CD14-positive monocyte (primary cell): ENCODE data around the gene ZNF823. TPM values are rescaled to one million over a fixed set of nuclear protein-coding genes. Genes with fewer than 3 reads are reported as not detected.

ENCODE experiments used
- DNase-seq, 3 donors: peaks; one replicate each; pipeline ENCODE4 v3.0.0-alpha.2; 2011 to 2022
- H2AFZ ChIP-seq: 2 replicates; pipeline ENCODE4 v1.6.0; 2012; ENCODE audit warnings: mild to moderate bottlenecking, low read depth, low read length, inconsistent platforms; ENCODE audit not compliant: insufficient read depth, poor library complexity, severe bottlenecking
- H3K27ac ChIP-seq, 2 donors: 1 replicate in 1 of 2; 2 replicates in 1 of 2; pipeline ENCODE4 v1.5.1; 2012 to 2013; ENCODE audit warnings: low read length in 2 of 2, control low read depth in 1 of 2, inconsistent platforms in 1 of 2, low read depth in 1 of 2, mild to moderate bottlenecking in 1 of 2
- H3K27me3 ChIP-seq, 2 donors: one replicate each; pipeline versions ENCODE4 v1.6.0 to v1.6.1; 2011 to 2013; ENCODE audit warnings: low read length in 2 of 2; ENCODE audit not compliant: control insufficient read depth in 2 of 2, insufficient read depth in 2 of 2
- H3K36me3 ChIP-seq, 2 donors: replicated peaks in 1 of 2; 1 replicate in 1 of 2; 2 replicates in 1 of 2; pipeline versions ENCODE4 v1.5.1 to v1.6.1; 2012 to 2013; ENCODE audit warnings: low read length in 2 of 2, control low read depth in 1 of 2, inconsistent platforms in 1 of 2, mild to moderate bottlenecking in 1 of 2; ENCODE audit not compliant: insufficient read depth in 2 of 2, control insufficient read depth in 1 of 2
- H3K4me1 ChIP-seq, 2 donors: 1 replicate in 1 of 2; 2 replicates in 1 of 2; pipeline versions ENCODE4 v1.5.1 to v1.6.1; 2012 to 2013; ENCODE audit warnings: low read length in 2 of 2, control low read depth in 1 of 2, inconsistent platforms in 1 of 2, mild to moderate bottlenecking in 1 of 2, moderate library complexity in 1 of 2; ENCODE audit not compliant: insufficient read depth in 2 of 2, control insufficient read depth in 1 of 2
- H3K4me2 ChIP-seq: replicated peaks from 2 replicates; pipeline ENCODE3; 2012; ENCODE audit warnings: low read length, moderate library complexity, mild to moderate bottlenecking; ENCODE audit not compliant: poor library complexity, severe bottlenecking; ENCODE audit errors: extremely low read depth
- H3K4me3 ChIP-seq, 3 experiments: fragments of 200-600 bp in 1 of 3; sonication (generic) in 1 of 3; replicated peaks in 1 of 3; 1 replicate in 2 of 3; 2 replicates in 1 of 3; pipeline ENCODE4 v1.5.1; 2011 to 2013; ENCODE audit warnings: low read length in 3 of 3, mild to moderate bottlenecking in 3 of 3, control low read depth in 2 of 3, low read depth in 2 of 3, inconsistent platforms in 1 of 3, moderate library complexity in 1 of 3
- H3K79me2 ChIP-seq: 2 replicates; pipeline ENCODE4 v1.6.0; 2012; ENCODE audit warnings: mild to moderate bottlenecking, control low read depth, inconsistent platforms, low read length, moderate library complexity; ENCODE audit not compliant: insufficient read depth
- H3K9ac ChIP-seq: 2 replicates; pipeline ENCODE4 v1.6.0; 2017; ENCODE audit warnings: low read length, mild to moderate bottlenecking; ENCODE audit not compliant: insufficient read depth, poor library complexity, severe bottlenecking
- H3K9me3 ChIP-seq, 2 donors: replicated peaks in 1 of 2; 1 replicate in 1 of 2; 2 replicates in 1 of 2; pipeline versions ENCODE4 v1.5.1 to v1.6.1; 2012 to 2013; ENCODE audit warnings: low read length in 2 of 2, control low read depth in 1 of 2; ENCODE audit not compliant: control insufficient read depth in 1 of 2, insufficient read depth in 1 of 2
- H4K20me1 ChIP-seq: 2 replicates; pipeline ENCODE4 v1.6.0; 2012; ENCODE audit warnings: mild to moderate bottlenecking, low read length, control low read depth, moderate library complexity; ENCODE audit not compliant: insufficient read depth
- H3K27ac Mint-ChIP-seq, 7 donors: one replicate each; pipeline ENCODE4 v1.8.0; 2020; ENCODE audit warnings: mild to moderate bottlenecking in 7 of 7, mixed read lengths in 7 of 7, moderate library complexity in 6 of 7, inconsistent platforms in 2 of 7
- H3K27me3 Mint-ChIP-seq, 3 donors: one replicate each; pipeline ENCODE4 v1.8.0; 2021 to 2022; ENCODE audit warnings: low read depth in 3 of 3, mild to moderate bottlenecking in 3 of 3, mixed read lengths in 3 of 3, moderate library complexity in 3 of 3, inconsistent platforms in 1 of 3
- H3K36me3 Mint-ChIP-seq, 2 donors: one replicate each; pipeline ENCODE4 v1.8.0; 2020; ENCODE audit warnings: mixed read lengths in 2 of 2, inconsistent platforms in 1 of 2, mild to moderate bottlenecking in 1 of 2
- H3K4me1 Mint-ChIP-seq: one replicate; pipeline ENCODE4 v1.8.0; 2020; ENCODE audit warnings: mild to moderate bottlenecking, mixed read lengths
- H3K4me3 Mint-ChIP-seq, 2 donors: one replicate each; pipeline ENCODE4 v1.8.0; 2020; ENCODE audit warnings: mild to moderate bottlenecking in 2 of 2, mixed read lengths in 2 of 2, moderate library complexity in 1 of 2
- H3K9me3 Mint-ChIP-seq, 7 donors: one replicate each; pipeline ENCODE4 v1.8.0; 2020 to 2022; ENCODE audit warnings: mixed read lengths in 7 of 7, mild to moderate bottlenecking in 6 of 7, moderate library complexity in 6 of 7, inconsistent platforms in 2 of 7
- CTCF ChIP-seq: fragments of 200-600 bp; IDR thresholded peaks from one replicate; pipeline ENCODE4 v1.8.0; 2022; ENCODE audit warnings: antibody characterized with exemption, mild to moderate bottlenecking
- WGBS: methylation state at CpG from one replicate; pipeline ENCODE4 v1.1.5; 2013; ENCODE audit warnings: missing lambda C conversion rate; ENCODE audit not compliant: insufficient coverage; 5-methylcytosine and 5-hydroxymethylcytosine counted together
- intact Hi-C, 2 donors: fragments of 100-400 bp; cut with micrococcal nuclease; formaldehyde crosslinking; loops; one replicate each; pipeline versions ENCODE4 v1.15.0 to v1.15.1; 2023
- polyA plus RNA-seq, 3 donors: library from polyadenylated mRNA; depleted of rRNA in 1 of 3; unstranded in 2 of 3; stranded (reverse) in 1 of 3; fragments of 300-500 nt in 2 of 3; fragments of >200 nt in 1 of 3; fragmentation: Illumina TruSeq in 2 of 3; gene quantifications; 1 replicate in 2 of 3; 2 replicates in 1 of 3; pipeline ENCODE4 v1.2.3, GENCODE V29; 2012 to 2021

Gene ZNF823
- polyA plus RNA-seq, 3 donors, result 0.48 to 0.85 (median 0.67) TPM

GRCh38 chr19:11767633-11768133, 28.9 kb upstream of the ZNF823 start:
- peak; percentile 9 to 16 (median 12) for DNase-seq
- 1% methylated on average over 14 of the region's 20 CpGs for WGBS
- Mint-ChIP-seq H3K27ac (peak overlapping the region; percentile 71 to 96 (median 86)), H3K4me3 (peak overlapping the region; percentile 97), H3K9me3 (peaks cover 47 to 72% (median 57%) of the 10 kb centered on the region in 7 donors), H3K4me1 (peaks cover 22% of the 10 kb centered on the region), H3K27me3 (peaks cover 3 to 7% (median 6%) of the 10 kb centered on the region in 3 donors), H3K36me3 (peaks cover 16% of the 10 kb centered on the region in 2 donors)
- peak overlapping the region; percentile 53 to 77 (median 69) for H3K4me3 ChIP-seq
- H2AFZ ChIP-seq, result peak overlapping the region; percentile 94
- peak overlapping the region; percentile 85 for H3K9ac ChIP-seq
- H3K9me3 ChIP-seq, result peaks cover 39 to 42% of the 10 kb centered on the region in 2 donors
- peaks cover 13 to 20% of the 10 kb centered on the region in 2 donors for H3K4me1 ChIP-seq
- no peaks in the 10 kb centered on the region for H4K20me1 ChIP-seq
- H3K4me2 ChIP-seq, result peak overlapping the region; percentile 65
- peaks cover 0 to 12% of the 10 kb centered on the region in 2 donors for H3K36me3 ChIP-seq
- no peaks in the 10 kb centered on the region for H3K27me3 ChIP-seq
- TF ChIP-seq CTCF, result no peak
- peaks cover 39% of the 10 kb centered on the region for H3K79me2 ChIP-seq
- H3K27ac ChIP-seq, result peak overlapping the region; percentile 80 to 84
- intact Hi-C loops, result no loop called here

GRCh38 chr19:11766597-11767591, 28.1 kb upstream of the ZNF823 start, which contains the start of gene ZNF441:
Gene ZNF441, plus strand, starts transcription at chr19:11767000. Its CDS starts 194 bp downstream, at chr19:11767194.
- peak within 1 kb of the TSS; percentile 94 for H2AFZ ChIP-seq
- H3K36me3 ChIP-seq, result peaks cover 0 to 12% of the 10 kb centered on the region in 2 donors
- peak within 1 kb of the TSS; percentile 53 to 77 (median 69) for H3K4me3 ChIP-seq
- no peaks in the 10 kb centered on the region for H3K27me3 ChIP-seq
- WGBS, result 0% methylated on average over 53 of the region's 61 CpGs
- H3K9me3 Mint-ChIP-seq, result peaks cover 40 to 66% (median 50%) of the 10 kb centered on the region in 7 donors
- peak within 1 kb of the TSS; percentile 80 to 84 for H3K27ac ChIP-seq
- peaks cover 22% of the 10 kb centered on the region for H3K4me1 Mint-ChIP-seq
- peak within 1 kb of the TSS; percentile 85 for H3K9ac ChIP-seq
- no peaks in the 10 kb centered on the region for H4K20me1 ChIP-seq
- DNase-seq, result peak; percentile 88 to 93 (median 91)
- H3K27me3 Mint-ChIP-seq, result peaks cover 3 to 7% (median 6%) of the 10 kb centered on the region in 3 donors
- peaks cover 13 to 20% of the 10 kb centered on the region in 2 donors for H3K4me1 ChIP-seq
- peak within 1 kb of the TSS; percentile 97 for H3K4me3 Mint-ChIP-seq
- peaks cover 35% of the 10 kb centered on the region for H3K79me2 ChIP-seq
- peak within 1 kb of the TSS; percentile 65 for H3K4me2 ChIP-seq
- no peak for TF ChIP-seq CTCF
- H3K9me3 ChIP-seq, result peaks cover 32 to 34% of the 10 kb centered on the region in 2 donors
- intact Hi-C loops, result no loop called here
- peaks cover 9 to 11% of the 10 kb centered on the region in 2 donors for H3K36me3 Mint-ChIP-seq
- H3K27ac Mint-ChIP-seq, result peak within 1 kb of the TSS; percentile 88 to 96 (median 94)
